Neural crest cell (in vitro differentiated cells): ENCODE measurements around the gene RNF144A. TPM values are rescaled to one million over a fixed set of nuclear protein-coding genes. Genes with fewer than 3 reads are reported as not detected.

Source experiments
- DNase-seq: peaks from one replicate; pipeline ENCODE4 v3.0.0; 2021; ENCODE audit warnings: low read depth, mixed read lengths, low spot score
- H3K27ac Mint-ChIP-seq: one replicate; pipeline ENCODE4 v1.8.0; 2021; ENCODE audit warnings: mild to moderate bottlenecking, mixed read lengths; ENCODE audit not compliant: unreplicated experiment
- H3K27me3 Mint-ChIP-seq: 2 replicates; pipeline ENCODE4 v1.8.0; 2021; ENCODE audit warnings: low read depth, mild to moderate bottlenecking, mixed read lengths
- H3K36me3 Mint-ChIP-seq: 2 replicates; pipeline ENCODE4 v1.8.0; 2021; ENCODE audit warnings: low read depth, mild to moderate bottlenecking, mixed read lengths
- H3K4me1 Mint-ChIP-seq: 2 replicates; pipeline ENCODE4 v1.8.0; 2021; ENCODE audit warnings: mixed read lengths
- H3K4me3 Mint-ChIP-seq: one replicate; pipeline ENCODE4 v1.8.0; 2021; ENCODE audit warnings: mild to moderate bottlenecking, mixed read lengths
- H3K9me3 Mint-ChIP-seq: 2 replicates; pipeline ENCODE4 v1.8.0; 2021; ENCODE audit warnings: mixed read lengths
- CTCF ChIP-seq: fragments of 200-600 bp; sonication (generic); conservative IDR thresholded peaks from 2 replicates; pipeline ENCODE4 v1.5.0; 2021; ENCODE audit warnings: antibody characterized with exemption, mild to moderate bottlenecking
- total RNA-seq: library from RNA; stranded (reverse); gene quantifications from 2 replicates; pipeline ENCODE4 v1.2.1, GENCODE V29; 2021

The RNF144A gene
- total RNA-seq, 1 donor from 2014 or later = 49.6 TPM

- peaks cover 9% of the 10 kb centered on the region for H3K9me3 Mint-ChIP-seq
Measured at GRCh38 chr2:6982449-6982848, 65.2 kb downstream of the RNF144A start.

GRCh38 chr2:6982934-6983589 lies 65.8 kb downstream of the RNF144A start:
- Mint-ChIP-seq H3K36me3 (peaks cover 27% of the 10 kb centered on the region), H3K4me3 (no peak overlapping the region), H3K27me3 (no peaks in the 10 kb centered on the region), H3K9me3 (peaks cover 9% of the 10 kb centered on the region), H3K27ac (peak overlapping the region; percentile 7), H3K4me1 (peaks cover 67% of the 10 kb centered on the region)
- TF ChIP-seq CTCF = no peak
- no peak for DNase-seq

More at GRCh38 chr2:6982449-6982848, 65.2 kb downstream of the RNF144A start:
- no peak for DNase-seq
- H3K4me3 Mint-ChIP-seq = no peak overlapping the region
- peaks cover 30% of the 10 kb centered on the region for H3K36me3 Mint-ChIP-seq
- no peak for TF ChIP-seq CTCF
- no peaks in the 10 kb centered on the region for H3K27me3 Mint-ChIP-seq
- no peak overlapping the region for H3K27ac Mint-ChIP-seq
- H3K4me1 Mint-ChIP-seq = peaks cover 63% of the 10 kb centered on the region

DNA sequence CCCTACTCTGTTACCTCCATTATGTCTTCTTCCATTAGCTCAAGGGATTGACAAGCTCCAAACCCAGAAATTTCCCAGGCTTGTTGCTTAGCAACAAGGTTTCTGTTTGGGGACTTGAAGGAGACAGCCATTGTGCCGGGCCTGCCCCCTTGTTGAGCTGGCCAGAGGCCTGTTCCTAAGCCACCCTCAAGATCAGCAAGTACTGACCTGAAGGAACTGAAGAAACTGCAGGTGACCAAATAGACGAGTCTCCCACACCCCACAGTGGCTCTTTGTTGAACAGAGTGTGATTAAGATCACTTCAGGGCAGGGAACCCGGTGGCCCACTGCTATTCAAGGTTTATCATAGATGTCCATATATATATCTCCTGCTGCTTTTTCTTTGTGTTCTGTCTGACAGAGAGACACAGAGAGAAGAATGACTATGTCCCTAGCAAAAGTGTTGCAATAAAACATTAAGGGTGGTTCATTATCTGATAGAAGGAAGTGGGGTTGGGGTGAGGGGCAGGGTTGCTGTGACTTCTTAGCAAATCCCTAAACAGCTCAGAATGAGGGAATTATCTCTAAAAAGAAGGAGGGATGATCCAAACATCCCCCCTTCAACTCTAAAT lies 69.2 kb downstream of the RNF144A start:
- Mint-ChIP-seq H3K27ac (peak overlapping the region; percentile 96), H3K4me1 (peaks cover 77% of the 10 kb centered on the region), H3K9me3 (peaks cover 6% of the 10 kb centered on the region), H3K36me3 (peaks cover 21% of the 10 kb centered on the region), H3K27me3 (no peaks in the 10 kb centered on the region), H3K4me3 (peak overlapping the region; percentile 52)
- no peak for TF ChIP-seq CTCF
- peak; percentile 51 for DNase-seq

DNA sequence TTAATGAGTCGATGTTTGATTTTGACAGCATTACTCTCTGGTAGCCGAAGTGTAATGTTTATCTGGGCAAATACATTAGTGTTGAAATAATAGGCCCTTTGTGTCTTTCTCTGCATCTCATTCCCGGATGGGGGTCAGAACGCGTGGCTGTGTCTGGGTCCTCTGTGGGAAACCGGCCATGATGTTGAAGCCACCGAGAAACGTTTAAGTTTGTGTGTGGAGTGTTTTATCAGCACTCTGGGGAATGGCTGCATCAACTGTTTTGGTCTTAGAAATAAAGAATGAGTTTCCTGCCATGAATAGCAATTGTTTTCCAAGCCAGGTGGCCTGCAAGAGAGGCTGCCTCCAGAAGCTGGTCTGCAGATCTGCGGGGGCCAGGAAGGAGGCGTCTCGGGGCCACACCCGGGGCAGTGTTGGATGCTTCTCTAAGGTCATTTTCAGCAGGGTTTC lies 69.7 kb downstream of the RNF144A start:
- Mint-ChIP-seq H3K4me3 (peak overlapping the region; percentile 52), H3K27ac (peak overlapping the region; percentile 96), H3K4me1 (peaks cover 75% of the 10 kb centered on the region), H3K27me3 (no peaks in the 10 kb centered on the region), H3K36me3 (peaks cover 22% of the 10 kb centered on the region), H3K9me3 (peaks cover 5% of the 10 kb centered on the region)
- TF ChIP-seq CTCF = no peak
- DNase-seq = peak; percentile 13

DNA sequence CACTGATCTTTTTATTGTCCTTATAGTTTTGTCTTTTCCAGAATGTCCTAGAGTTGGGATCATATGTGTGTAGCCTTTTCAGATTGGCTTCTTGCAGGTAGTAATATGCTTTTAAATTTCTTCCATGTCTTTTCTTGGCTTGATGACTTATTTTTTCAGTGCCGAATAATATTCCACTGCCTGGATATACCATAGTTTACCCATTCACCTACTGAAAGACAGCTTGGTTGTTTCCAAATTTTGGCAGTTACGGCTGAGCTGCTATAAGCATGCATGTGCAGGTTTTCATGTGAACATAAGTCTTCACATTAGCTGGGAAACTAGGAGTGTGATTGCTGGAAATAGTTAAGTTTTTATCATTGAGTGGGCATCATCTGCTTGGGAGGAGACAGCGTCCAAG lies 73.7 kb downstream of the RNF144A start:
- H3K4me1 Mint-ChIP-seq = peaks cover 73% of the 10 kb centered on the region
- peaks cover 23% of the 10 kb centered on the region for H3K36me3 Mint-ChIP-seq
- H3K4me3 Mint-ChIP-seq = no peak overlapping the region
- TF ChIP-seq CTCF = no peak
- no peak overlapping the region for H3K27ac Mint-ChIP-seq
- H3K27me3 Mint-ChIP-seq = no peaks in the 10 kb centered on the region
- DNase-seq = no peak
- peaks cover 5% of the 10 kb centered on the region for H3K9me3 Mint-ChIP-seq
